Hepatocyte (in vitro differentiated cells): Measurements from ENCODE around the gene CORIN. TPM values are rescaled to one million over a fixed set of nuclear protein-coding genes. Genes with fewer than 3 reads are reported as not detected.

Source experiments
- DNase-seq: peaks from one replicate; pipeline ENCODE4 v3.0.0-alpha.2; 2016; ENCODE audit warnings: low spot score
- H2AFZ ChIP-seq: fragments of 200-600 bp; sonication (generic); 2 replicates; pipeline ENCODE4 v1.6.0; 2016; ENCODE audit warnings: antibody characterized with exemption, mild to moderate bottlenecking
- H3K27ac ChIP-seq: fragments of 200-600 bp; sonication (generic); 2 replicates; pipeline ENCODE4 v1.5.1; 2016; ENCODE audit warnings: mild to moderate bottlenecking
- H3K27me3 ChIP-seq: fragments of 200-600 bp; sonication (generic); 2 replicates; pipeline ENCODE4 v1.6.1; 2016
- H3K36me3 ChIP-seq: fragments of 200-600 bp; sonication (generic); replicated peaks from 2 replicates; pipeline ENCODE4 v1.5.1; 2016; ENCODE audit warnings: low read depth; ENCODE audit not compliant: insufficient read depth
- H3K4me1 ChIP-seq: fragments of 200-600 bp; sonication (generic); 2 replicates; pipeline ENCODE4 v1.5.1; 2016; ENCODE audit warnings: mild to moderate bottlenecking, moderate library complexity; ENCODE audit not compliant: insufficient read depth
- H3K4me2 ChIP-seq: fragments of 200-600 bp; sonication (generic); 2 replicates; pipeline ENCODE4 v1.6.0; 2016
- H3K4me3 ChIP-seq: fragments of 200-600 bp; sonication (generic); 2 replicates; pipeline ENCODE4 v1.5.1; 2016; ENCODE audit warnings: mild to moderate bottlenecking
- H3K79me2 ChIP-seq: fragments of 200-600 bp; sonication (generic); 2 replicates; pipeline ENCODE4 v1.6.0; 2017; ENCODE audit warnings: mild to moderate bottlenecking
- H3K9me2 ChIP-seq: fragments of 200-600 bp; sonication (generic); replicated peaks from 2 replicates; pipeline ENCODE4 v1.6.0; 2017; ENCODE audit warnings: mild to moderate bottlenecking; ENCODE audit not compliant: insufficient read depth
- H3K9me3 ChIP-seq: fragments of 200-600 bp; sonication (generic); 2 replicates; pipeline ENCODE4 v1.5.1; 2016; ENCODE audit warnings: low read depth, mild to moderate bottlenecking
- H4K20me1 ChIP-seq: fragments of 200-600 bp; sonication (generic); 2 replicates; pipeline ENCODE4 v1.6.0; 2016; ENCODE audit warnings: mild to moderate bottlenecking; ENCODE audit not compliant: insufficient read depth, poor library complexity, severe bottlenecking
- EZH2 ChIP-seq: fragments of 200-600 bp; sonication (generic); IDR thresholded peaks from 2 replicates; pipeline ENCODE4 v1.6.1; 2016; ENCODE audit warnings: antibody characterized with exemption, mild to moderate bottlenecking, borderline replicate concordance
- EZH2phosphoT487 ChIP-seq: fragments of 200-600 bp; sonication (generic); IDR thresholded peaks from one replicate; pipeline ENCODE4 v1.6.1; 2018; ENCODE audit warnings: antibody characterized with exemption, mild to moderate bottlenecking, low read depth, moderate library complexity; ENCODE audit not compliant: unreplicated experiment, severe bottlenecking
- WGBS: methylation state at CpG from one replicate; pipeline ENCODE4 v1.1.6; 2016; ENCODE audit warnings: low lambda C conversion rate; ENCODE audit errors: missing lambda C conversion rate; 5-methylcytosine and 5-hydroxymethylcytosine counted together
- polyA plus RNA-seq: library from polyadenylated mRNA; unstranded; fragments of >200 nt; fragmentation: Nextera tagmentation; extraction: Ambion mirVana; gene quantifications from 2 replicates; pipeline ENCODE4 v1.2.1, GENCODE V29; 2016
- total RNA-seq: library from RNA; depleted of rRNA; stranded (reverse); fragments of >200 nt; gene quantifications from 2 replicates; pipeline ENCODE4 v1.2.3, GENCODE V29; 2014
- TF ChIP-seq, protein P1 (sequence below): fragments of 200-600 bp; sonication (generic); IDR thresholded peaks from 2 replicates; pipeline ENCODE4 v1.5.1; 2016; ENCODE audit warnings: antibody characterized with exemption, mild to moderate bottlenecking; ENCODE audit not compliant: poor library complexity

Gene CORIN
- total and polyA plus RNA-seq, 2 experiments from 2014 or later: 0.13 to 0.40 TPM

DNA sequence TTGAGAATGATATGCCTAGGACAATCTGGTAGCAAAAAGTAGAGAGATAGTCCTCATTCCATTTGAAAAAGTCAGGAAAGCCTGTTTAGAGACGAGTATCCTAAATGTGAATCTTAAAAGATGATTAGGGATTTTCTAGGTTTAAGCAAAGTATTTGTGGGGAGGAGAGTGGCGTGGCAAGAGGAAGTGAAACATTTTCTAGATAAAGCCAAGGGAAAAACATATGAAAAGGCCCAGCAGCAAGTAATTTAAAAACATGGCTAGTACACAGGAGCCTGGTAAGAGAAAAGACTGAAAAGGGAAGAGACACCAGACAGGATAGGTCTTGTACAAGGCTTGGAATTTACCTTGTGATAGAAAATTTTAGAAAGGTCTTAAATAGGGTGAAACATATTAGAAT, 45.9 kb downstream of the CORIN start:
- DNase-seq: no peak
- Histone ChIP-seq H3K9me2 (no peaks in the 10 kb centered on the region), H3K9me3 (no peaks in the 10 kb centered on the region), H3K36me3 (no peaks in the 10 kb centered on the region), H3K4me1 (no peaks in the 10 kb centered on the region), H2AFZ (no peak overlapping the region), H3K4me3 (no peak overlapping the region), H3K27me3 (no peaks in the 10 kb centered on the region), H3K27ac (no peak overlapping the region), H4K20me1 (no peaks in the 10 kb centered on the region), H3K4me2 (no peak overlapping the region), H3K79me2 (no peaks in the 10 kb centered on the region)
- TF ChIP-seq EZH2: no peak
- TF ChIP-seq, protein P1, sequence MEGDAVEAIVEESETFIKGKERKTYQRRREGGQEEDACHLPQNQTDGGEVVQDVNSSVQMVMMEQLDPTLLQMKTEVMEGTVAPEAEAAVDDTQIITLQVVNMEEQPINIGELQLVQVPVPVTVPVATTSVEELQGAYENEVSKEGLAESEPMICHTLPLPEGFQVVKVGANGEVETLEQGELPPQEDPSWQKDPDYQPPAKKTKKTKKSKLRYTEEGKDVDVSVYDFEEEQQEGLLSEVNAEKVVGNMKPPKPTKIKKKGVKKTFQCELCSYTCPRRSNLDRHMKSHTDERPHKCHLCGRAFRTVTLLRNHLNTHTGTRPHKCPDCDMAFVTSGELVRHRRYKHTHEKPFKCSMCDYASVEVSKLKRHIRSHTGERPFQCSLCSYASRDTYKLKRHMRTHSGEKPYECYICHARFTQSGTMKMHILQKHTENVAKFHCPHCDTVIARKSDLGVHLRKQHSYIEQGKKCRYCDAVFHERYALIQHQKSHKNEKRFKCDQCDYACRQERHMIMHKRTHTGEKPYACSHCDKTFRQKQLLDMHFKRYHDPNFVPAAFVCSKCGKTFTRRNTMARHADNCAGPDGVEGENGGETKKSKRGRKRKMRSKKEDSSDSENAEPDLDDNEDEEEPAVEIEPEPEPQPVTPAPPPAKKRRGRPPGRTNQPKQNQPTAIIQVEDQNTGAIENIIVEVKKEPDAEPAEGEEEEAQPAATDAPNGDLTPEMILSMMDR: no peak
- no peak for TF ChIP-seq EZH2phosphoT487
- WGBS: 69% methylated on average over 2 of the region's 2 CpGs

GRCh38 chr4:47790105-47790504, 47.8 kb downstream of the CORIN start:
- TF ChIP-seq EZH2 (no peak), EZH2phosphoT487 (no peak)
- TF ChIP-seq, protein P1: no peak
- Histone ChIP-seq H4K20me1 (no peaks in the 10 kb centered on the region), H3K27ac (no peak overlapping the region), H2AFZ (no peak overlapping the region), H3K79me2 (no peaks in the 10 kb centered on the region), H3K4me3 (no peak overlapping the region), H3K4me2 (no peak overlapping the region), H3K9me2 (no peaks in the 10 kb centered on the region), H3K36me3 (no peaks in the 10 kb centered on the region), H3K27me3 (no peaks in the 10 kb centered on the region), H3K9me3 (no peaks in the 10 kb centered on the region), H3K4me1 (no peaks in the 10 kb centered on the region)
- 90% methylated on average over 8 of the region's 8 CpGs for WGBS
- DNase-seq: no peak

GRCh38 chr4:47788126-47788525, 49.7 kb downstream of the CORIN start:
- Histone ChIP-seq H2AFZ (no peak overlapping the region), H4K20me1 (no peaks in the 10 kb centered on the region), H3K9me2 (no peaks in the 10 kb centered on the region), H3K36me3 (no peaks in the 10 kb centered on the region), H3K4me1 (no peaks in the 10 kb centered on the region), H3K27ac (no peak overlapping the region), H3K79me2 (no peaks in the 10 kb centered on the region), H3K4me2 (no peak overlapping the region), H3K9me3 (no peaks in the 10 kb centered on the region), H3K27me3 (no peaks in the 10 kb centered on the region), H3K4me3 (no peak overlapping the region)
- 79% methylated on average over 2 of the region's 2 CpGs for WGBS
- DNase-seq: no peak
- TF ChIP-seq EZH2phosphoT487: no peak
- TF ChIP-seq, protein P1: no peak
- no peak for TF ChIP-seq EZH2

DNA sequence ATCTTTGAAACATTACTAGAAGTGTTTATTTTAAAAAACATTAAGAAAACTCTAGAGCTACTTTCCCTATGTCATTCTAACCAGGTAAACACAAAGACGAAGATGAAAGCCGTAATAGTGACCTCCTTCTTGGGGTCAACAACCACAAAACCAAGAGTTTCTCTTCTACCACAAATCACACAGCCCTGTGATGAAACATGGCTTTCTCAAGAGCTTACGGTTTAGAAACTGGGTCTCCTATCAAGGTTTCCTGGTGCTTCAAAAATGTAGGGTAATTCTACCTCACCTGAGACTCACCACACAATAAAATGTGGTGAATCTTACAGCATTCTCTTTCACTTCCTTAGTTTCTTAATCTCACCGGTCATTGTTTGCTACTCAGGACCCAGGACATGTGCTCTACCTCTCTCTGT, 50.9 kb downstream of the CORIN start:
- no peak overlapping the region for H2AFZ ChIP-seq
- H3K4me2 ChIP-seq: no peak overlapping the region
- no peak overlapping the region for H3K4me3 ChIP-seq
- TF ChIP-seq, protein P1: no peak
- no peak for TF ChIP-seq EZH2phosphoT487
- no peak for TF ChIP-seq EZH2
- no peak for DNase-seq
- no peaks in the 10 kb centered on the region for H3K79me2 ChIP-seq
- no peaks in the 10 kb centered on the region for H4K20me1 ChIP-seq
- H3K4me1 ChIP-seq: no peaks in the 10 kb centered on the region
- no peaks in the 10 kb centered on the region for H3K36me3 ChIP-seq
- H3K27ac ChIP-seq: no peak overlapping the region
- 66% methylated on average over 4 of the region's 4 CpGs for WGBS
- no peaks in the 10 kb centered on the region for H3K9me2 ChIP-seq
- no peaks in the 10 kb centered on the region for H3K9me3 ChIP-seq
- H3K27me3 ChIP-seq: no peaks in the 10 kb centered on the region
